Measurements from ENCODE around the gene RELL1. TPM values are rescaled to one million over a fixed set of nuclear protein-coding genes. Genes with fewer than 3 reads are reported as not detected.

The RELL1 gene
- total RNA-seq, 6 experiments from 2014 or later, result 20.4 to 31.3 (median 28.9) TPM

DNA sequence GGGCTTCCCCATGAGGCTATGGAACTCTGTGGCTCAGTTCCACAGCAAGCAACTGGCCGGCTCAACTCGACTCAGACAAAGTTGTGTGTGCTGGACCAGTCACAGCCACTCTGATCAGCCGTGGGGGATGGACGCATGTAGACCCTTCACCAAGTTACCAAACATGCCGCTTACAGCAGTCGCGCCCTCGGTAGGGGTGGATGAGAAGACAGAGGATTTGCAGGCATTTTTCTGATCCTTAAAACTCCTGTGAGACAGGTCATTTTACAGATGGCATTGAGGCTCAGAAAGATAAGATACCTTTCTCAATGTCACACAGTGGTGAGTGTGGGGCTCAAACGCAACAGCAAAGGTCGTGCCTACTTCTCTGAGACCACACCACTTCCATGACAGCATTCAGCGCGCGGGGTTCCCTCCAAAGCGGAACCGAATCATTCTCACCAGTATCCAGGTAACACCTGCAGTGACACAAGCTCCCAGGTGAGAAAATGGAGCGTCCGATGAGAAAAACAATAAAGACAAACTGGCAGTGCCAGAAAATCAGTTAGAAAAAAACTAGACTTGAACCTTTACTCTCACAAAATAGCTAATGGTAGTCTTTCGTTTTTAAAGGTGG is 83.6 kb downstream of the RELL1 start:
- no peak for DNase-seq
- H3K4me1 Mint-ChIP-seq (ENCODE audit: low read depth), result peaks cover 32% of the 10 kb centered on the region
- no peaks in the 10 kb centered on the region for H3K9me3 Mint-ChIP-seq
- H3K36me3 Mint-ChIP-seq (ENCODE audit: low read depth), result no peaks in the 10 kb centered on the region
- no peak overlapping the region for H3K27ac Mint-ChIP-seq
- TF ChIP-seq, protein P1, sequence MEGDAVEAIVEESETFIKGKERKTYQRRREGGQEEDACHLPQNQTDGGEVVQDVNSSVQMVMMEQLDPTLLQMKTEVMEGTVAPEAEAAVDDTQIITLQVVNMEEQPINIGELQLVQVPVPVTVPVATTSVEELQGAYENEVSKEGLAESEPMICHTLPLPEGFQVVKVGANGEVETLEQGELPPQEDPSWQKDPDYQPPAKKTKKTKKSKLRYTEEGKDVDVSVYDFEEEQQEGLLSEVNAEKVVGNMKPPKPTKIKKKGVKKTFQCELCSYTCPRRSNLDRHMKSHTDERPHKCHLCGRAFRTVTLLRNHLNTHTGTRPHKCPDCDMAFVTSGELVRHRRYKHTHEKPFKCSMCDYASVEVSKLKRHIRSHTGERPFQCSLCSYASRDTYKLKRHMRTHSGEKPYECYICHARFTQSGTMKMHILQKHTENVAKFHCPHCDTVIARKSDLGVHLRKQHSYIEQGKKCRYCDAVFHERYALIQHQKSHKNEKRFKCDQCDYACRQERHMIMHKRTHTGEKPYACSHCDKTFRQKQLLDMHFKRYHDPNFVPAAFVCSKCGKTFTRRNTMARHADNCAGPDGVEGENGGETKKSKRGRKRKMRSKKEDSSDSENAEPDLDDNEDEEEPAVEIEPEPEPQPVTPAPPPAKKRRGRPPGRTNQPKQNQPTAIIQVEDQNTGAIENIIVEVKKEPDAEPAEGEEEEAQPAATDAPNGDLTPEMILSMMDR (IDR thresholded peaks at IDR 0.05), result no peak
- H3K4me3 Mint-ChIP-seq, result no peak overlapping the region
- H3K27me3 Mint-ChIP-seq (ENCODE audit: insufficient read depth), result no peaks in the 10 kb centered on the region

GRCh38 chr4:37601531-37601930 is 84.6 kb downstream of the RELL1 start:
- Mint-ChIP-seq H3K27me3 (ENCODE audit: insufficient read depth) (no peaks in the 10 kb centered on the region), H3K4me1 (ENCODE audit: low read depth) (peaks cover 40% of the 10 kb centered on the region), H3K4me3 (no peak overlapping the region), H3K27ac (peak overlapping the region; percentile 62), H3K36me3 (ENCODE audit: low read depth) (no peaks in the 10 kb centered on the region), H3K9me3 (no peaks in the 10 kb centered on the region)
- DNase-seq, result peak; percentile 43
- TF ChIP-seq, protein P1 (IDR thresholded peaks at IDR 0.05), result no peak

DNA sequence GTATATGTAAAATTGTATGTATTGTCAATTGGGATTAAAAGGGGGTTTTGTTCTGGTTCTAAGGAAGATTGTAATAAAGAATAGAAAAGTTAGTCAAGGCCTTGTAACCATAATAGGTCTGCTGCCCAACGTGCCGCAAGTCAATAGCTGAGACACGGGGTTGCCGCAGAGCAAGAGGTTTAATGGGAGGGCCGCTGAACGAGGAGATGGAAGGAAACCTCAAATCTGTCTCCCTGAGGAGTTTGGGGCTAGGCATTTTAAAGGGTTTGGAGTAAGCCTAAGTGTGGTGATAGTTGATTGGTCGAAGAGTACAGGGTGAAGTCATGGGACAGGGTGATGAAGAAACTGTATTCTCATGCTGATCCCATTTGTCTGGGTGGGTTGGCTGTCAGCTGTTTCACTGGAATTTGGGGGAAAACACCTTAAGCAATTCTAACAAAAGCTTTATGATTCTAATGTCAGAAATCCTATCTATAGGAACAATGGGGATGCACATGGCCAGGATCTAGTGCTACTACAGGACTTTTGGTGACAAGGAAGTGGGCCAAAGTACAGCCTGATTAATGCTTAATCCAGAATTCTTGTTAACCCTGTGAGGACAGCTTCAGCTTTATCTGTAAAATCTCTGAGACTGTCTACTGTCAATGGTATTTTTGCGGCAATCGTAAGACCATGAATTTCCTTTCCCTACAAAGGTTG is 86.9 kb downstream of the RELL1 start:
- H3K36me3 Mint-ChIP-seq (ENCODE audit: low read depth), result no peaks in the 10 kb centered on the region
- peaks cover 29% of the 10 kb centered on the region for H3K4me1 Mint-ChIP-seq (ENCODE audit: low read depth)
- no peak for DNase-seq
- H3K4me3 Mint-ChIP-seq, result no peak overlapping the region
- no peaks in the 10 kb centered on the region for H3K9me3 Mint-ChIP-seq
- no peak overlapping the region for H3K27ac Mint-ChIP-seq
- no peaks in the 10 kb centered on the region for H3K27me3 Mint-ChIP-seq (ENCODE audit: insufficient read depth)
- TF ChIP-seq, protein P1 (IDR thresholded peaks at IDR 0.05), result no peak

GRCh38 chr4:37597034-37597433 is 89.1 kb downstream of the RELL1 start:
- Mint-ChIP-seq H3K36me3 (ENCODE audit: low read depth) (no peaks in the 10 kb centered on the region), H3K4me3 (no peak overlapping the region), H3K27me3 (ENCODE audit: insufficient read depth) (no peaks in the 10 kb centered on the region), H3K4me1 (ENCODE audit: low read depth) (peaks cover 19% of the 10 kb centered on the region), H3K9me3 (no peaks in the 10 kb centered on the region), H3K27ac (no peak overlapping the region)
- peak; percentile 24 for DNase-seq
- TF ChIP-seq, protein P1 (IDR thresholded peaks at IDR 0.05), result no peak

DNA sequence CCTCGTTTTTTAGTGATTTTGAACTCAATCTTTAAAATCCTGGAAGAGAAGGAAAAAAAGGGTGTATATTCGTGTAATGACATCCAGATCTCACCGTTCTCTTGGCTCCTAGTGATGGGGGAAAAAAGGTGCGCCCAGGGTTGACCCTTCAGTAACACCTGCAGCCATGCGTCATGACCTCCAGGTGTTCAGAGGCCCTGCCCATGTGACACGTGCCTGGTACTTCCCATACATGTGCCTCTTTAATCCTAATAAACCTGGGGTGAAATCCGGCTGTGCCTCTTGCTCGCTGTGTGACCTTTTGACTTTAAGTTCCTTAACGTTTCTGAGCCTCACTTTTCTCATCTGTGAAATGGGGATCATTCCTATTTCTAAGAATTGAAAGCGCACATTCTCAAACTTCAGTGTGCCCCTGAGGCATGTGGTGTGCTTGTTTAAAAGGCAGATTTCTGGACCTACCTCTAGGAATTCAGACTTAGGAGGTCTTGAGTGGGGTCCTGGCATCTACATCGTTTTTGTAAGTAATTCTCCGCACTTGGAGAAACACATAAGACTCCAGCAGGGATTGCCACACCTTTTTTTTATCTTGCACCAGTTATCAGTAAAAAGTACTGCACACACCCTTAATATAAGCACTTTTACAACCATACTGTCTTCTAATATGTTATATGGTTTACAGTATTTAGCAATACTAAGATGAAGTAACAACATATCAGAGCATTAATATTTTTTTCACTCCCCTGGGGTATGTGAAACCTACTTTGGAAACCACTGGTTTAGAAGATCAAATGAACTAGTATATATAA is 90.1 kb downstream of the RELL1 start:
- H3K9me3 Mint-ChIP-seq, result no peaks in the 10 kb centered on the region
- TF ChIP-seq, protein P1 (IDR thresholded peaks at IDR 0.05), result no peak
- no peaks in the 10 kb centered on the region for H3K27me3 Mint-ChIP-seq (ENCODE audit: insufficient read depth)
- no peak for DNase-seq
- H3K27ac Mint-ChIP-seq, result no peak overlapping the region
- H3K4me1 Mint-ChIP-seq (ENCODE audit: low read depth), result peaks cover 10% of the 10 kb centered on the region
- H3K4me3 Mint-ChIP-seq, result no peak overlapping the region
- no peaks in the 10 kb centered on the region for H3K36me3 Mint-ChIP-seq (ENCODE audit: low read depth)

Data from HFFc6 (cell line).